H9 (cell line): ENCODE data around the gene BPIFB4. TPM values are rescaled to one million over a fixed set of nuclear protein-coding genes. Genes with fewer than 3 reads are reported as not detected.

Source experiments
- DNase-seq: peaks from one replicate; pipeline ENCODE4 v3.0.0-alpha.2; 2017
- H2AFZ ChIP-seq: one replicate; pipeline ENCODE4 v1.6.1; 2013; ENCODE audit warnings: mild to moderate bottlenecking, low read length, control low read depth, moderate library complexity
- H2AK5ac ChIP-seq: 2 replicates; pipeline ENCODE4 v1.6.1; 2013; ENCODE audit warnings: low read length, control low read depth, mixed read lengths; ENCODE audit not compliant: insufficient read length
- H2BK120ac ChIP-seq: one replicate; pipeline ENCODE4 v1.6.1; 2013; ENCODE audit warnings: low read depth, mild to moderate bottlenecking, low read length, control low read depth, inconsistent platforms; ENCODE audit not compliant: poor library complexity, severe bottlenecking
- H2BK12ac ChIP-seq: 2 replicates; pipeline ENCODE4 v1.6.1; 2013; ENCODE audit warnings: low read length, control low read depth, mixed read lengths, low read depth; ENCODE audit not compliant: insufficient read length
- H2BK15ac ChIP-seq: 2 replicates; pipeline ENCODE4 v1.6.1; 2013; ENCODE audit warnings: low read depth, low read length, control low read depth
- H2BK20ac ChIP-seq: one replicate; pipeline ENCODE4 v1.6.1; 2013; ENCODE audit warnings: low read depth, mild to moderate bottlenecking, low read length, control low read depth, inconsistent platforms; ENCODE audit not compliant: poor library complexity, severe bottlenecking
- H2BK5ac ChIP-seq: 2 replicates; pipeline ENCODE4 v1.6.1; 2013; ENCODE audit warnings: low read length, control low read depth, mixed read lengths; ENCODE audit not compliant: insufficient read length
- H3K14ac ChIP-seq: 2 replicates; pipeline ENCODE4 v1.6.1; 2013; ENCODE audit warnings: low read length, control low read depth; ENCODE audit not compliant: insufficient read depth
- H3K18ac ChIP-seq: 2 replicates; pipeline ENCODE4 v1.6.1; 2013; ENCODE audit warnings: low read depth, mild to moderate bottlenecking, mixed read lengths, low read length, control low read depth; ENCODE audit not compliant: insufficient read length
- H3K23ac ChIP-seq: 2 replicates; pipeline ENCODE4 v1.6.1; 2013; ENCODE audit warnings: low read length, control low read depth, mixed read lengths, low read depth; ENCODE audit not compliant: insufficient read length
- H3K23me2 ChIP-seq: 2 replicates; pipeline ENCODE4 v1.6.1; 2013; ENCODE audit warnings: low read depth, mild to moderate bottlenecking, mixed read lengths, low read length, control low read depth; ENCODE audit not compliant: insufficient read length, poor library complexity, severe bottlenecking
- H3K27ac ChIP-seq: 2 replicates; pipeline ENCODE4 v1.5.1; 2013; ENCODE audit warnings: low read length, control low read depth, mixed read lengths, low read depth; ENCODE audit not compliant: insufficient read length
- H3K27me3 ChIP-seq: 2 replicates; pipeline ENCODE4 v1.6.1; 2013; ENCODE audit warnings: low read length, control low read depth, inconsistent platforms; ENCODE audit not compliant: insufficient read depth
- H3K4ac ChIP-seq: 2 replicates; pipeline ENCODE4 v1.6.1; 2013; ENCODE audit warnings: low read depth, mild to moderate bottlenecking, control low read depth, inconsistent platforms, low read length, moderate library complexity
- H3K4me1 ChIP-seq: 2 replicates; pipeline ENCODE4 v1.6.1; 2013; ENCODE audit warnings: low read length, control low read depth, inconsistent platforms; ENCODE audit not compliant: insufficient read depth
- H3K4me2 ChIP-seq: 2 replicates; pipeline ENCODE4 v1.6.1; 2013; ENCODE audit warnings: low read length, control low read depth, mixed read lengths; ENCODE audit not compliant: insufficient read length, insufficient read depth
- H3K56ac ChIP-seq: 2 replicates; pipeline ENCODE4 v1.6.1; 2013; ENCODE audit warnings: low read depth, mild to moderate bottlenecking, mixed read lengths, low read length, control low read depth; ENCODE audit not compliant: insufficient read length
- H3K79me1 ChIP-seq: 2 replicates; pipeline ENCODE4 v1.6.1; 2013; ENCODE audit warnings: low read depth, mild to moderate bottlenecking, moderate library complexity, low read length, control low read depth, inconsistent platforms; ENCODE audit not compliant: insufficient read depth, poor library complexity, severe bottlenecking
- H3K79me2 ChIP-seq: 2 replicates; pipeline ENCODE4 v1.6.1; 2013; ENCODE audit warnings: low read length, control low read depth, inconsistent platforms; ENCODE audit not compliant: insufficient read depth
- H3K9ac ChIP-seq: 2 replicates; pipeline ENCODE4 v1.6.1; 2013; ENCODE audit warnings: low read length, control low read depth, mixed read lengths; ENCODE audit not compliant: insufficient read length; ENCODE audit errors: extremely low read depth
- H3K9me3 ChIP-seq: one replicate; pipeline ENCODE4 v1.6.1; 2013; ENCODE audit warnings: low read depth, low read length, inconsistent platforms; ENCODE audit not compliant: control insufficient read depth
- H3T11ph ChIP-seq: one replicate; pipeline ENCODE4 v1.6.1; 2013; ENCODE audit warnings: mild to moderate bottlenecking, low read length, control low read depth, inconsistent platforms
- H4K20me1 ChIP-seq: one replicate; pipeline ENCODE4 v1.6.1; 2013; ENCODE audit not compliant: control insufficient read depth, insufficient read length, insufficient read depth
- H4K5ac ChIP-seq: 2 replicates; pipeline ENCODE4 v1.6.1; 2013; ENCODE audit warnings: low read depth, mild to moderate bottlenecking, mixed read lengths, low read length, control low read depth; ENCODE audit not compliant: insufficient read length
- H4K8ac ChIP-seq: replicated peaks from 2 replicates; pipeline ENCODE4 v1.6.1; 2013; ENCODE audit warnings: low read length, control low read depth, mixed read lengths, low read depth; ENCODE audit not compliant: insufficient read length
- H4K91ac ChIP-seq: 2 replicates; pipeline ENCODE4 v1.6.1; 2013; ENCODE audit warnings: low read depth, mild to moderate bottlenecking, moderate library complexity, mixed read lengths, low read length, control low read depth; ENCODE audit not compliant: insufficient read length
- H3K27ac Mint-ChIP-seq, 3 experiments: 2 replicates in 2 of 3; 3 replicates in 1 of 3; pipeline ENCODE4 v1.8.0; 2020 to 2021; ENCODE audit warnings: mixed read lengths in 3 of 3, mild to moderate bottlenecking in 1 of 3, moderate library complexity in 1 of 3
- H3K27me3 Mint-ChIP-seq: 2 replicates; pipeline ENCODE4 v1.8.0; 2021; ENCODE audit warnings: low read depth, mild to moderate bottlenecking, moderate library complexity, mixed read lengths
- H3K36me3 Mint-ChIP-seq, 3 experiments: 2 replicates in 2 of 3; 3 replicates in 1 of 3; pipeline ENCODE4 v1.8.0; 2020 to 2021; ENCODE audit warnings: low read depth in 3 of 3, mixed read lengths in 3 of 3; ENCODE audit not compliant: insufficient read depth in 1 of 3
- H3K4me1 Mint-ChIP-seq, 2 experiments: 2 replicates each; pipeline ENCODE4 v1.8.0; 2020; ENCODE audit warnings: mixed read lengths in 2 of 2
- H3K4me3 Mint-ChIP-seq, 2 experiments: 2 replicates in 1 of 2; 3 replicates in 1 of 2; pipeline ENCODE4 v1.8.0; 2020 to 2021; ENCODE audit warnings: mild to moderate bottlenecking in 2 of 2, mixed read lengths in 2 of 2, moderate library complexity in 1 of 2
- H3K9me3 Mint-ChIP-seq, 2 experiments: 2 replicates in 1 of 2; 3 replicates in 1 of 2; pipeline ENCODE4 v1.8.0; 2020; ENCODE audit warnings: mild to moderate bottlenecking in 2 of 2, mixed read lengths in 2 of 2, moderate library complexity in 1 of 2
- CTCF ChIP-seq: fragments of 200-600 bp; sonication (generic); conservative IDR thresholded peaks from 3 replicates; pipeline ENCODE4 v1.8.0; 2021; ENCODE audit warnings: antibody characterized with exemption, mild to moderate bottlenecking
- WGBS: extraction: QIAGEN DNeasy Blood & Tissue Kit; methylation state at CpG from one replicate; pipeline ENCODE4 v1.1.7; 2013; ENCODE audit warnings: missing lambda C conversion rate, low lambda C conversion rate, mixed read lengths; ENCODE audit not compliant: insufficient read length; ENCODE audit errors: extremely low coverage; 5-methylcytosine and 5-hydroxymethylcytosine counted together
- total RNA-seq: library from RNA; stranded (reverse); gene quantifications from 2 replicates; pipeline ENCODE4 v1.2.1, GENCODE V29; 2021

The BPIFB4 gene
- total RNA-seq, 1 experiment from 2014 or later, result not detected

- no peak within 1 kb of the TSS for H3K18ac ChIP-seq
- H2AK5ac ChIP-seq, result no peak within 1 kb of the TSS
- H3K27ac Mint-ChIP-seq, result no peak within 1 kb of the TSS
- H4K8ac ChIP-seq, result no peak within 1 kb of the TSS
- no peak within 1 kb of the TSS for H3K14ac ChIP-seq
- H2BK20ac ChIP-seq, result no peak within 1 kb of the TSS
- H3T11ph ChIP-seq, result no peak within 1 kb of the TSS
- H3K9ac ChIP-seq, result no peak within 1 kb of the TSS
- H3K4me1 Mint-ChIP-seq, result peaks cover 0 to 2% of the 10 kb centered on the region in 2 experiments; a peak in 1 of 4 replicates
- H3K4me3 Mint-ChIP-seq, result no peak within 1 kb of the TSS
- peaks cover 2 to 4% of the 10 kb centered on the region in 2 experiments; a peak in 2 of 5 replicates for H3K9me3 Mint-ChIP-seq
- H3K23me2 ChIP-seq, result no peaks in the 10 kb centered on the region
- peaks cover 17% of the 10 kb centered on the region for H3K27me3 Mint-ChIP-seq
- no peak within 1 kb of the TSS for H2BK12ac ChIP-seq
- DNase-seq, result no peak
- no peaks in the 10 kb centered on the region for H3K27me3 ChIP-seq
- H3K79me2 ChIP-seq, result no peaks in the 10 kb centered on the region
- no peak within 1 kb of the TSS for H2BK15ac ChIP-seq
- H3K56ac ChIP-seq, result no peak within 1 kb of the TSS
- no peak within 1 kb of the TSS for H2BK5ac ChIP-seq
- H2AFZ ChIP-seq, result no peak within 1 kb of the TSS
- H3K36me3 Mint-ChIP-seq, result no peaks in the 10 kb centered on the region
- WGBS, result no CpG with 5 or more reads among the region's 10 CpGs
- no peak within 1 kb of the TSS for H4K91ac ChIP-seq
- no peaks in the 10 kb centered on the region for H3K4me1 ChIP-seq
- H3K4me2 ChIP-seq, result no peak within 1 kb of the TSS
- no peak within 1 kb of the TSS for H4K5ac ChIP-seq
- no peaks in the 10 kb centered on the region for H4K20me1 ChIP-seq
- H2BK120ac ChIP-seq, result no peak within 1 kb of the TSS
- no peak within 1 kb of the TSS for H3K23ac ChIP-seq
- H3K4ac ChIP-seq, result no peak within 1 kb of the TSS
- no peaks in the 10 kb centered on the region for H3K9me3 ChIP-seq
- TF ChIP-seq CTCF, result no peak
- H3K79me1 ChIP-seq, result no peaks in the 10 kb centered on the region
- no peak within 1 kb of the TSS for H3K27ac ChIP-seq
These were observed 47.9 kb upstream of the BPIFB4 start, which contains the start of gene BPIFB6 for GRCh38 chr20:33031531-33031930. TSS of gene BPIFB6 (plus strand) at chr20:33031648. CDS start at chr20:33031648, 0 bp downstream.
